Measurements from ENCODE around the gene WDFY1. TPM values are rescaled to one million over a fixed set of nuclear protein-coding genes. Genes with fewer than 3 reads are reported as not detected.

Gene WDFY1
- total RNA-seq, 3 donors from 2014 or later, result 49.0 to 66.7 (median 65.8) TPM

DNA sequence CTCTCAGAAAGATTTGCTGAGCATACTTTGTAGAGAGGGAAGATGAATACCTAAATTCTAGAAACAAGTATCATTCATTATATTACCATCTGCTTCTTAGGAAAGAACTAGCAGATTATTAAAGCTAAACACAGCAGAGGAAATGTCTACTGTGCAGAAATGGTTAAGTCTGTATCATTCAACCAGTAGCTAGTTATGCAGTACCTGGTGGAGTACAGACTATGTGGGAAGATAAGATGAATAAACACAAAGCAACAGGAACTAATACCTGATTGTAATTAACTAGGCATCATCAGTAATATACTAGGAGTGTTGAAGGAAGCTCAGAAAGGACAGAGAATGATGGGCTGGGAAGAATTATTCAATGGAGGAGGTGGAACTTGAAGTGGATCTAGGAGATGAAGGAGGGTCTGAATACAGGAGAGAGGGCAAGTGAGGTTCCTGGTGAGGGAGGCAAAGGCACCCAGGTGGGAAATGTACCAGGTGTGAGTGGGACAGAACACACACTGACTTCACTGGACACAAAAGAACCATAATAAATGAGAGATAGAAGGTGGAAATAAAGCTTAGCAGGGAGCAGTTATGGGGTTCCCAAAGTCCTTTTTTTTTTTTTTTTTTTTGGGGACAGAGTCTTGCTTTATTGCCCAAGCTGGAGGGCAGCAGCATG is 9.5 kb downstream of the WDFY1 start:
- DNase-seq (no peak), ATAC-seq (no peak)
- TF ChIP-seq, protein P1, sequence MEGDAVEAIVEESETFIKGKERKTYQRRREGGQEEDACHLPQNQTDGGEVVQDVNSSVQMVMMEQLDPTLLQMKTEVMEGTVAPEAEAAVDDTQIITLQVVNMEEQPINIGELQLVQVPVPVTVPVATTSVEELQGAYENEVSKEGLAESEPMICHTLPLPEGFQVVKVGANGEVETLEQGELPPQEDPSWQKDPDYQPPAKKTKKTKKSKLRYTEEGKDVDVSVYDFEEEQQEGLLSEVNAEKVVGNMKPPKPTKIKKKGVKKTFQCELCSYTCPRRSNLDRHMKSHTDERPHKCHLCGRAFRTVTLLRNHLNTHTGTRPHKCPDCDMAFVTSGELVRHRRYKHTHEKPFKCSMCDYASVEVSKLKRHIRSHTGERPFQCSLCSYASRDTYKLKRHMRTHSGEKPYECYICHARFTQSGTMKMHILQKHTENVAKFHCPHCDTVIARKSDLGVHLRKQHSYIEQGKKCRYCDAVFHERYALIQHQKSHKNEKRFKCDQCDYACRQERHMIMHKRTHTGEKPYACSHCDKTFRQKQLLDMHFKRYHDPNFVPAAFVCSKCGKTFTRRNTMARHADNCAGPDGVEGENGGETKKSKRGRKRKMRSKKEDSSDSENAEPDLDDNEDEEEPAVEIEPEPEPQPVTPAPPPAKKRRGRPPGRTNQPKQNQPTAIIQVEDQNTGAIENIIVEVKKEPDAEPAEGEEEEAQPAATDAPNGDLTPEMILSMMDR (IDR thresholded peaks at IDR 0.05), result no peak
- Histone ChIP-seq H3K4me1 (ENCODE audit: low read depth) (peaks cover 20% of the 10 kb centered on the region), H3K36me3 (ENCODE audit: low read depth) (no peaks in the 10 kb centered on the region), H3K9me3 (no peaks in the 10 kb centered on the region), H3K4me3 (no peak overlapping the region)
- intact Hi-C loops (cut with DNase I, micrococcal nuclease), result no loop called here

DNA sequence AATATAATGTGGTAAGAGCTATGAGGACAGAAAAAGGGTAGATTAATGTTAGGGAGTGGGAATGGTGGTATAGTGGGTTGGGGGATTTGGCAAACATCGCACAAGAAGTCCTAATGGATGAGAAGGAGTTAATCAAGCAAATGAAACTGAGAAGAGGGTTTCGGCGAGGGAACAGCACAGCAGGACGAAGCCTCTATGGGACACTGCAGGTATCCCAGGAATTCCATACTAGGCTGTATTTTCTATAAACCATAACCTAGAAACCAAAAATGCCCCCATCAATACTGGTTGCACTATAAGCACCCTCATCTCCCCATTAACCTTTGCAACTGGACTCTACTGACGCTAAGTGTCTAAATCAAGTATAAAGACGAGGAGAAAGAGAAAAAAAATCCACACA is 10.3 kb downstream of the WDFY1 start:
- TF ChIP-seq, protein P1 (IDR thresholded peaks at IDR 0.05), result no peak
- Histone ChIP-seq H3K9me3 (no peaks in the 10 kb centered on the region), H3K4me3 (no peak overlapping the region), H3K4me1 (ENCODE audit: low read depth) (peaks cover 26% of the 10 kb centered on the region), H3K36me3 (ENCODE audit: low read depth) (no peaks in the 10 kb centered on the region)
- ATAC-seq (no peak), DNase-seq (no peak)
- intact Hi-C loops (cut with DNase I, micrococcal nuclease), result no loop called here

DNA sequence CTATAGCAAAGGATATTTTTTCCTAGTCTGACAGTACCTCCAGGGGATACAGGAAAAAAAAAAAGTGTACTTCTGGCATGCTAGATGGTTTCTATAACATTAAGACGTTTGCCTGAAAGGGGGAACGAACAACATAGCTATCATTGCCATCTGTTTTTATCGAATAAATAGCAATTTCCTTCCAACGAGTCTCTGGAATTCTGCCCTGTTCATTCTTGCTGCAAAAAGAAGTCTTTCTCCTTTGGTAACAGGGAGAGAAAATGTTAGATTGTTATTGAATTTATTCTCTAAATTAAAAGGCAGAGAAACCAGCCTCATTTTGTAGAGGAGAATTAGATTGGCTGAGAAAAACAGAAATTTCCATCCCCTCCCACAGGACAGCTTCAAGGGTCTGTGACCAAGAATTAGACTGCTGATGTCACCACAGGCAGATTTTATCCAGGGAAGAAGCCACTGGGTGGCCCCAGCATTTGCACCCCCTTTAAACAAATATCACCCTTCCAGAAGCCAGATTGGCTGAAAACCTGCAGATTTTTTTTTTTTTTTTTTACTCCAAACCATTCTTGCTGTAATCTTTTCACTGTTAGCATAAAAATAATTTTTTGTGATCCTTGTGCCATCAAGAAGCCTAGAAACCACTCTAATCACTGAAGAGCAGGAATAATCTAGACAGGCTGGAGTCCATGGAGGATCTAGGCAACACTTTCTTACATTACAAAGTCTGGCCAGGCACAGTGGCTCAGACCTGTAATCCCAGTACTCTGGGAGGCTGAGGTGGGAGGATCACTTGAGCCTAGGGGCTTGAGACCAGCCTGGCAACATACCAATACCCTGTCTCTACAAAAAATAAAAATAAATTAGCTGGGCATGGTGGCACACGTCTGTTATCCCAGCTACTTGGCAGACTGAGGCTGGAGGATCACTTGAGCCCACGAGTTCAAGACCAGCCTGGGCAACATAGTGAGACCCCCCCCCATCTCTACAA is 12.0 kb downstream of the WDFY1 start:
- TF ChIP-seq, protein P1 (IDR thresholded peaks at IDR 0.05), result no peak
- no peak for ATAC-seq
- intact Hi-C loops (cut with DNase I, micrococcal nuclease), result no loop called here
- Histone ChIP-seq H3K4me1 (ENCODE audit: low read depth) (peaks cover 39% of the 10 kb centered on the region), H3K9me3 (no peaks in the 10 kb centered on the region), H3K4me3 (no peak overlapping the region), H3K36me3 (ENCODE audit: low read depth) (no peaks in the 10 kb centered on the region)
- no peak for DNase-seq

DNA sequence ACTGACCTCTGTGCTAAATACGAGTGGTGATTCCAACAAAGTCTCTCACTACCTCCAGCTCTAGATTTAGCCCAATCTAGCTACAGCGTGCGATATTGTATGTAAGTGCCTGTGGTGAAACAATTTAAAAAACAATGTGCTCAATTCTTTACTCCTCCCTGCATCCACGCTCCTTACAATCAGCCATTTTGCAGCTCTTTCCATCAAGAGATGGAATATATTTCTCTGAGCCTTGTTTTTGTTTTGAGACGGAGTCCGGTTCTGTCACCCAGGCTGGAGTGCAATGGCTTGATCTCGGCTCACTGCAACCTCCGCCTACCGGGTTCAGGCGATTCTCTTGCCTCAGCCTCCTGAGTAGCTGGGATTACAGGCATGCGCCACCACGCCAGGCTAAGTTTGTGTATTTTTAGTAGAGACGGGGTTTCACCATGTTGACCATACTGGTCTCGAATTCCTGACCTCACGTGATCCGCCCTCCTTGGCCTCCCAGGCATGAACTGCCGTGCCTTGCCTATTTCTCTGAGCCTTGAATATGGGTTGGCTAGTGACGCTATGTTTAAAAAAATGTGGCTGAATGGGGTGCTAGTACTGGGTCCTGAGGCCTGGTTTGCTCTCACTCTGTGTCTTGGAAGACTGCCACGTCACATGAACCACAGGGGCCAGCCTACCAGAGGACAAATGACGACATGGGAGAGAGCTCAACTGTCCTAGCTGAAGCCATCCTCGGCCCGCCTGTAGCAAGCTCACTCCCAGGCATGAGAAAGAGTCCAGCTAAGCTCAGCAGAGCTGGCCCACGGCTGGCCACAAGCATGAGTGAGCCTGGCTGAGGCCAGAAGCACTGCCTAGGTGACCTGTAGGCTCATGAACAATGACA is 14.8 kb downstream of the WDFY1 start:
- TF ChIP-seq, protein P1 (IDR thresholded peaks at IDR 0.05), result no peak
- H3K9me3 ChIP-seq, result peaks cover 5% of the 10 kb centered on the region
- peaks cover 27% of the 10 kb centered on the region for H3K4me1 ChIP-seq (ENCODE audit: low read depth)
- DNase-seq, result no peak
- peak; percentile 34 for ATAC-seq
- intact Hi-C loops (cut with DNase I, micrococcal nuclease), result no loop called here
- no peaks in the 10 kb centered on the region for H3K36me3 ChIP-seq (ENCODE audit: low read depth)
- no peak overlapping the region for H3K4me3 ChIP-seq

DNA sequence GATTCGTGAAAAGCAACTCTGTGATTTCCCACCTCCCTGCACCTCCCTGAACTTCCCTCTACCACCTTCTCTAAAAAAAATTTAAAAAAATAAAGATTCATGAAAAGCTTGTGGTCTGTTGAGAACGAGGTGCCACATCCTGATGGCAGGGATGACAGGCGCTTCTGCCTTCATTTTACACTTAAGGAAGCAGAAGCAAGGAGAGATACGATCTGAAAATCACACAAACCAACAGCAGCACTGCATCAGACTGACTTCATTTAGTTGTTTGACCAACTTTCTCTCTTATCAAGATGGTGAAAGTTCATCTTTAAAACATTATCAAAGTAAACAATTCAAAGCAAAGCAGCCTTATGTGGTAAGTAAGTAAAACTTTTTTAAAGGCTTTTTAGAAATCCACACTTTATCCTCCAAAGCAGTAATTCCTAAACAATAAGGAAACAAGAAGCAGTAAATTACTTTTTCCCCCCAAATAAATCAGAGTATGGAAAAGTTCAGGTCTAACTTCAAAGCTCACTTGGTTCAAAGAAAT is 15.5 kb downstream of the WDFY1 start:
- DNase-seq (no peak), ATAC-seq (peak; percentile 63)
- Histone ChIP-seq H3K9me3 (peaks cover 5% of the 10 kb centered on the region), H3K36me3 (ENCODE audit: low read depth) (no peaks in the 10 kb centered on the region), H3K4me1 (ENCODE audit: low read depth) (peaks cover 25% of the 10 kb centered on the region), H3K4me3 (no peak overlapping the region)
- TF ChIP-seq, protein P1 (IDR thresholded peaks at IDR 0.05), result no peak
- intact Hi-C loops (cut with DNase I, micrococcal nuclease), result no loop called here
